NCI-H146 treated with DMSO at 0.1 percent for 48 hours (cell line): ENCODE measurements around the gene SACS.
"Not testable (repeated sequence)": the region's sequence is repeated elsewhere in the genome, so short reads cannot be mapped to it uniquely, and the experiment has no call there.

ENCODE experiments used
- DNase-seq: peaks from one replicate; lab custom pipeline; 2025; ENCODE audit not compliant: unreplicated experiment; lab: John Stamatoyannopoulos, UW

SACS gene

DNA sequence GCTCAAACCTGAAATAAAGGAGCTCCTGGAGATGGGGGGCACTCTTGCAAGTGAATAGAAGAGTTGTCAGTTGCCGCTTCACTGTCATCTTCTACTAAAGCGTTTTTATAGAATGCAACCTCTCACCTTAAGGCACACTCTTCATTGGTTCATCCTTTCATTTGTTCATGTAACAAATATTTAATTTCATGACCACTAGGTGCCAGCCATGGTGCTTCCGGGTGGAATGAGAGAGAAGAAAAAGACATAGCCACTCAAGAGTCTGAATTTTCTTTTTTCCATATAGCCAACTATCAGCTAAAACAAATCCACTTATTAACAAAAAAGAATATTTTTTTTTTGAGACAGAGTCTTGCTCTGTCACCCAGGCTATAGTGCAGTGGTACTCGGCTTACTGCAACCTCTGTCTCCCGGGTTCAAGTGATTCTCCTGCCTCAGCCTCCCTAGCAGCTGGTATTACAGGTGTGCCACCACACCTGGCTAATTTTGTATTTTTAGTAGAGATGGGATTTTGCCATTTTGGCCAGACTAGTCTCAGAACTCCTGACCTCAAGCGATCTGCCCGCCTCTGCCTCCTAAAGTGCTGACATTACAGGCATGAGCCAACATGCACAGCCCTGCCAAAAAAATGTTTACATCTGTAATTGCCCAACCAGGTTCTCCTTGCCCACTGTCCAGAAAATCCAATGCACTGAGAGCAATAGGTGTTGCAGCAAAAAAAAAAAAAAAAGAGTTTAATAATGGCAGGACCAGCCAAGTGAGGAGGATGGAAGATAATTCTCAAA lies 22.1 kb upstream of the SACS start:
- no peak for DNase-seq

DNA sequence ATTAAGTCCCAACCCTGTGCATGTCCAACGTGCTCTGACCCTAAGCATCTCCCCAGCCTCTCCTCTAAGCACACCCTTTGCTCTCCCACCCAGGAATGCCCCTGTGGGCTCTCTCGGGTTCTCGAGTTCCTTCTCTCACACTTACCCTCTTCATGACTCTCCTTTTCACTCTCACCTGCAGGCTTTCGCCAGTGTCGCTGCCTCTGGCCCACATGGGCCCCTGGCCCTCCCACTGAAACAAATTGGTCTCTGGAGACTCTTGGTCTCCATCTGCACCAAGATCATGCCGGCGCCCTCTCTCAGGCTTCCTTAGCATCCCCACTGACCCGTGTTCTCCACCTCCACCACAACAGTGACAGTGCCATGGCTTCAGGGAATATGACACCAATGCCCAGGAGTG lies 19.6 kb upstream of the SACS start:
- DNase-seq: no peak

DNA sequence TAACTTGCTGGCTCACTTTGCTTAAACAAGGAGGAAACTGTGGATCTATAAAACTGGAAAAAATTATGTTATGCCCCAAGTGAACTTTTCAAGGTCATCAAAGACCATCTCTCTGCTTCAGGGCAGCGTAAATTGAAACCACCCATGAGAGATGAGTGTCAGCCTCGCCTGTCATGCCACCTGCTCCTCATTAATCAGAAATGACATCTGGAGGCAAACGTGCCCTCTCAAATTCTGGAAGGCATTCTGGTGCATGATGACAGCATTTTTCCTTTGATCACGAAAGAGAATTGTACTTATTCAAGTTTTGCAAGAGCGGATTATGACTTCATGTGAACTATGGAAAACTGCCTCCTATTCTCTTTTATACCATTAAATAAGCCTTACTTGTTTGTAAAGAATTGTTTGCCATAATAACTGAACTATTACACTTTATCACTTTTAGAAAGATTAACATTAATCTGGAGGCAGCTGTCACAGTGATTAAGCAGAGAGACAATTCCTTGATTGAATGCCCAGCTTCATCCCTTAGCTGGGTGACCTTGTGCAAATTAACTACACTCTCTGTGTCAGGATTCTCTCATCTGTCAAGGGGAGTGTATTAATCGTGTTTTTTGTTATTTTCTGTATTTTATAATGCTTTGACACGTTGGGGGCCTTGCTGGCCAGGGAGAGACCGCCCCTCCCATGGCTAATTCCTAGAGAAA lies 17.0 kb upstream of the SACS start:
- DNase-seq: no peak

DNA sequence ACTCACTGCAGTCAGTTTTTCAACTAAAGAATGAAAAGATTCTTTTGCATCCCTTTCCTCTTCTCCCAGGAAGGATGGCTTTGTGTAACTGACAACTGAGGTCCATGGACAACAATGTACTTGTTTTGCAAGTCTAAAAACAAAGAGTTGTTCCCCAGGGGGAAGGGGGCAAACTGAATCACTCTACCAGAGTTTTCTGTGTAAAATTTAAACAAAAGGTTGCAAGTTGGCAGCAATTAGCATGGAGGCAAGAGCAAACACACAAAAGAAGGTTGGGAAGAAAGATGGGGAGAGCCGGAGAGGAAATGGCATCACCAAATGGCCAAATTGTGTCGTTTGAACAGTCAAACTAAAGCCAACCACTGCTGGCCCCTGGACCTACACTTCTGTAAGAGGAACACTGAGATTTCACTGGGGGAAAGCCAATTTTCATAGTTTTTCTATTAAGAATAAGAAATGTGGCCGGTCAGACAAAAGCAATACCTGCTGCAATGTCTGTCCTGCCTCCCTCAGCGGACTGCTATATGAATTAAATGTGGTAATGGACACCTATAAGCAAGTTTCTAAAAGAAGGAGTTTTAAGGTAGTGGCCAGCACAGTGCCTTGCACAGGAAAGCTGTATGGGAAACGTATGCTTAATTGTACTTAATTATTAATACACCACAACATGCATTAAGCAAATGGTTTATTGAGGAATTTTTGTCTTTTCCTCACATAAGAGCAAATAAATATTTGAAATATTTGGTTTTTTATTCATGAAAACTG lies 16.1 kb upstream of the SACS start:
- DNase-seq: no peak

DNA sequence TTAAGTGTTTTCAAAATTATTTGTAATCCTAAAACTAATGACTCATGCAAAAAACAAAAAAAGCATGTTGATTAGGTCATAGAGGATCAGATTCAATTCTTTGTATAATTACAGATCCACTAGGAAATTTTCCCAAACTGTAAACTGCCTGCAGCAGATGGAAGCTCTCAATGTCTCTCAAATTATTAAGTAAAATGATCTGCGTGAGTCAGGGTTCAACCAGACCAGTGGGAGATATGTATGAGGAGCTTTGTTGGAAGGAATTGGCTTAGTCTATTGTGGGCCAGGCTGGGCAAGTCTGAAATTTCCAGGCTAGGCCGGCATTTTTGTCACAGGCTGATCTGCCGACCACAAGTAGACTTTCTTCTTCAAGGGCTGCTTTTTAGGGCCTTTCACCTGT lies 14.4 kb upstream of the SACS start:
- DNase-seq: no peak

DNA sequence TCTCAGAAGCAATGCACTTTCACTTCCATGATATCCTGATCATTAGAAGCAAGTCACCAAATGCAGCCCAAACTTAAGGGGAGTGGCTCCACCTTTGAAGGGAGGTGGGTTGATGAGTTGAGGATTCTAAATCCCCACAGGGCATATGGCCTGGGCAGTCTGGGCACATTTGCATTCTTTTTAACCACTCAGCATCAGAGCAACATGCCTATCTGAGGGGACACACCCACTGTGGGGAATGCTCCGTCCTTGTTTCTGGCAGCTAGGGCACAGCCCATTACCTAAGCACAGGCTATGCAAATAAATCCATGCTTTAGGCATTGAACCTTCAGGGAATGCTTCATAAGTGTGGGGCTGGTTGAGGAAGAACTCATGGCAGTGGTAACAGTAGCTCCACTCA lies 12.3 kb upstream of the SACS start:
- DNase-seq: no peak

DNA sequence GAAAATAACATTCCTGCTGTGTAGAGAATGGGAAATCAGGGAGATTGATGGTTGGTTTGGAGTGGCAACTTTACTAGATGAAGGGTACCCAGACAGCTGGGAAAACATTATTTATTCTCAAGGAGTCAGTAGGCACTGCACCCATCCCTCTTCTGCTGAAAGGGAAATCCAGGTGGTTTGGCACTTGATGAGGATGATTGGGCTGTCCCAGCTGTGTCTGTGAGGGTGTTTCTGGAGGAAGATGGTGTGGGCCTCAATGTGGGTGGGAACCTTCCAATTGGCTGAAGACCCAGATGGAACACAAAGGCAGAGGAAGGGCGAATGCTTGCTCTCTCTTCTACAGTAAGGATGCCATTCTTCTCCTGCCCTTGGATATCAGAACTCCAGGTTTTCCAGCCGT lies 10.4 kb upstream of the SACS start:
- DNase-seq: no peak

DNA sequence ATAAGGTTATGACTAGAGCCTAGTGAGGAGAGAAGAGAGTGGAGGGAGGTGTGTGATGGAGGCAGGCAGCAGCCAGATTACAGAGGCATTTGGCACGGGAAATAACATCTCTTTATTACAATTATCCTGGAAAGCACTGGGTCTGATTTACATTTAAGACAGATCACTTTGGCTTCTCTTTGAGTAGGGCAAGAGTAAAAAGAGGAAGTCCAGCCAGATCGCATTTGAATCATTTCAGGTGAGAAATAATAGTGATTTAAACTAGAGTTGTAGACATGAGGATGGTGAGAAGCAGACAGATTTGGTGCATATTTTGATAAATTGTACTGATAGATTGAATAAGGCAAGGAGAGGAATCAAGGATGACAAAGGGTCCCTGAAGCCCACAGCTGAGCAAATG lies 9.6 kb upstream of the SACS start:
- no peak for DNase-seq

DNA sequence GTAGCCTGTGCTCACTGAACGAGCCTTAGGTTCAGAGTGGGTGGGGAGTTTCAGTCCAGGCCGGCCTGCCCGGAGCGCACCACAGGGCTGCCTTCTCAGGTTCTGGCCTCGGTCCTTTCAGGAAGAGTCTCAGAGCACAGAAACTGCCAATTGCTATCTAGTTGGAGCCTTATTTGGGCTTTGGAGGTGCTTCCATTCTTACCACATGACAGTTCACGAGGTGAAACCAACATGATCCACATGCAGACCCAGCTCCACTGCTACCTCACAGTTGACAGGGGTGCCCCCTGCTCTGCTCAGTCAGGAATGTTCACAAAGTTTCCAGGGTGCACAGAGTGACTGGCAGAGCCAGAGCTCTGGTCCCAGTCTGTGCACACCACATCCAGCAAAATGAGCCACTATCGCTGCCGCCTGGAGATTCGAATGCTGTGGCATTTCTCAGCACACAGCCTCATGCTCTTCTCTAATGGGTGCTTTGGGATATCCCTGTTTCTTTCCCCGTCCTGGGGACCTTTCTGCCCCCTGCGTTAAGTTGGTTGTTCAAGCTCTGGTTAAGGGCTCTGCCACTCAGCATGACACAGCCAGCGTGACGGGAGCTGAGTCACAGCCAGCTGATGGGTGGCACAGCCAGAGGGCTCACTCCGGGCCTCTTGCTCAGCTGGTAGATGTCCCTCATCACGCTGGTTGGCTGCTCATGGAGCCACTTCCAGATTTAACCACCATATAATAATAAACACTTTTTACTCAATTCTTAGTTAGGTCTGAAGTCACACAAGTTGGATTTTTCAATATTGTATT lies 7.5 kb upstream of the SACS start:
- DNase-seq: no peak

DNA sequence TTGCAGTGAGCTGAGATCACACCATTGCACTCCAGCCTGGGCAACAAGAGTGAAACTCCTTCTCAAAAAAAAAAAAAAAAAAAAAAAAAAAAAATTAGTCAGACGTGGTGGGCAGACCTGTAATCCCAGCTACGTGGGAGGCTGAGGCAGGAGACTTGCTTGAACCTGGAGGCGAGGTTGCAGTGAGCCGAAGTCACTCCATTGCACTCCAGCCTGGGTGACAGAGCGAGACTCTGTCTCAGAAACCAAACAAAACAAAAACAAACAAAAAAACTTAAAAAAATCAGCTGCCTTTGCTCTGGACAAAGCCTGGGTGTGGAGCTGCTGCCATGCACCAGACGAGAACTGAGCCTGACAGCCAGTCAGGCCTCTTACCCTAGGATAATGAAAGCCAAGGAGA lies 6.8 kb upstream of the SACS start:
- DNase-seq: not testable (repeated sequence)

DNA sequence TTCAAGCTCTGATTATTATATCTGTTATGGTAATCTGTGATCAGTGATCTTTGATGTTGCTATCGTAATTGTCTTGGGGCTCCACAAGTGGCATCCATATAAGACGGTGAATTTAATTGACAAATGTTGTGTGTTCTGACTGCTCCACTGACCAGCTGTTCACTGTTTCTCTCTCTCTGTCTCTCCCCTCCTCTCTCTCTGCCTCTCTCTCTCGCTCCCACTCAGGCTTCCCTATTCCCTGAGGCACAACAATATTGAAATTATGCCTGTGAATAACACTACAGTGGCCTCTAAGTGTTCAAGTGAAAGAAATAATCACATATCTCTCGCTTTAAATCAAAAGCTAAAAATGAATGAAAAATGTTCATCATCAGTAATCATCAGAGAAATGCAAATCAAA lies 4.4 kb upstream of the SACS start:
- DNase-seq: no peak

DNA sequence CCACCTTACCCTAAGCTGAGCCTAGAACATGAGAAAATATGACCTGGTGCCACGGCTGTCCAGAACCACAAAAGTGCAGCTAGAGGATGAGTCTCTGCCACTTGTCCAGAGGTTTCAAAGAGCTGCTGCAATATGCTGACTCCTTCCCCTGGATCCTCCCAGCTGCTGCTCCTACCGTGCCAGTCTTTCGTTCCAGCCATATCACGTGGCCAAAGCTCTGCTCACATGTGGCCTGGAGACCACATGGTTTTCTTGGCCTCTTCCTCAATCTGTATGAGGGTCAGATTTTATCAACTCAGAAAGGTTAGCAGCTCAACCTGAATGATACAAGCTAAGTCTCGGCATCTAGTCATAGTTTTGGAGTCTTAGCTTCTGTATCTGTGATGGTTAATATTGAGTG lies 3.2 kb upstream of the SACS start:
- no peak for DNase-seq

DNA sequence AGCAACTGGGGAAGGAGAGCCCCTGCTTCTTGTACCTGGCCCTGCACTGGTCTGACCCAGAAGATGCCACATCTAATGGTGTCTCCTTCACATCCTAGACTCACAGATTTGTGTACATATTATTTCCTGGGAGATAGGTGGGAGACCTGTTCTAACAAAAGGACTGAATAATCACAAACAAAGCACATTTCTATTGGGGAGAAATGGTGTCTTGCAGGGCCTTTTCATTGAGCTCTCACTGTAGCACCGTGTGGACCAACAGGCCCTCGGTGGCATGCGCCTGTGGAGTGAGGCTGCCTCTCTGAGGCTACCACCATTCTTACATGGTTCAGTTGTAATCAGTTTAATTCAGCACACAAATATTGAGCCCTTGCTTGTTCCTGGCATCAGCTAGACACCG lies 989 bp upstream of the SACS start:
- DNase-seq: no peak

DNA sequence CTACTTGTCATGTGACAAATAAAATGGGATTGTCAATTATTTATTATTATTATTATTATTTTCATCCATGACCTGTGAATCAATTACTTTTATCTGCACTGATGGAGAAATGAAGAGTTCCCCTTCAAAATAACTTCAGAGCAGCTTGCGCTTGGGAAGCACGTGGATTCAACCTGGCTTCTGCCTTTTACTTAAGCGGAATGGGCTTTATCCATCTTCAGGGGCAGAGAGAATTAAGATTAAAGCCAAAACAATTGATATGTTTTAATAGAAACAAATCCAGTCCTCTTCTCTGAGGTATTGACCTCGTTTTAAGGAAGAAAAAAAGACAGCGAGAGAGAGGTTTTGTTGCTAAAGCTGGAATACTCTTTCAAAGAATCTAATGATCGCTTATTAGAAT lies 876 bp downstream of the SACS start:
- DNase-seq: no peak

DNA sequence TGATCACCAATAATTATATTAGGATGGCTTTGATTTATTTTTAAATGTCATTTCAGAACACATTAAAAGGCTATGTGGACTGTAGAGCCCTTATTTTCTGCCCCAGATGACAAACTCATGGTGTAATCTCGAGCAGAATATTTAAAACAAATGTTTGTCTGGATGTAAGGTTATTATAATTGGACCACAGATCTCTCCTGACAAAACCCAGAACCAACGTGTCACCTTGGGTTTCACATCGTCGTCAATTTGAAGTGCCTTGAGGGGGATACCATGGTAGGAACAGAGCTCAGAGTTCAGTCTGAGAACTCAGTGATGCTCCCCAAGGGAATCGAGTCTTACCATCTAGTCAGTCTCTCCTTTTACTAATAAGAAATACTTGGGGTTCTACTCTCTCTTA lies 2.8 kb downstream of the SACS start:
- DNase-seq: no peak

DNA sequence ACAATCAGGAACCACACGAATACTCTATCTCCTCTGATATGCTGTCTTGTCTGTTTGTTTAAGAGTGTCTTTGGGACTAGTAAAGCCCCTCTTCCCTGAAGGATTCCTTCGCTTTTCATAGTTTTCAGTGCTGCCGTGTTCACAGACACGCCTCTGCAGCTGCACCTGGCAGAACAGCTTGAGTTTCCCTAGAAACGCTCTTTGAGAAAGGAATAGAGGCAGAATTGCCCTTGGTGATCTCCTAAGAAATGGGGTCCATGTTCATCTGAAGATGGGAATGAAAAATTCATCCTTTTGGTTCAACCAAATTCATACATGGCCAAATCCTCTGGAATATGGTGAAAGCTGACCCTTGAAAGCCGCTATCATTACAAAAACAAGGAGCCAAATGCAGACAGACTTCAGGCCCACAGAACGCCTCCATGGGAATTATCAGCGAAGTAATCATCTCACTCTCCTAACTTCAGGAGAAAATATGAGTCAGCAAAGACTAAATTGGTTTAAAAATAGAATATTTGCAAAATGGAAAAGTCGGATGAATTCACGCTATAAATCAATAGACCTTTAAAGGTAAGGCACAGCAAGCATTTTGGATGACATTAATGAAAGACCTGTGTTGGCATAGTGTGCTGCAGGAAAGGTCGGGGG lies 5.5 kb downstream of the SACS start:
- no peak for DNase-seq

DNA sequence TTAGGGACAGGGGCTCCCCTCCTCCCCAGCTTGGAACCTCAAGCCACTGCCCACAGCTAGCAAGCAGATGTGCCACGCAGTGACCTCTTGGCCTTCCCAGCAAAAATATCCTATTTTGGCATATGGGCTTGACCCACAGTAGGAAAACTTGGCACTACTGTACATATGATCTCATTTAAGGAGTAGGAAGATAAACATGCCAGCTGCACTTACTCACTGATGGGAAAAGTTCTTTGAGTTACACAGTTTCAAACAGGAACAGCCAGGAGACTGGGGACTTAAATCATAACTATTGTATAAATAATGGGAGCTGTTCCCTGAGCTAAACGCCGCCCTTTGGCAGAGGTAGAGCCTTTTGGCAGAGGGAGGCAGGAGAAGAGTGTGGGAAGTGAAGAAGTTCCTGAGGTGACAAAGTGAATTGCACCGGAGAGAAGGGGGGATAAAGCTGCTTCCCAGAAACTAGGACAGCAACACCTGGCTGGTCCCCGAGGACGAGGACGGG lies 6.1 kb downstream of the SACS start:
- DNase-seq: no peak

DNA sequence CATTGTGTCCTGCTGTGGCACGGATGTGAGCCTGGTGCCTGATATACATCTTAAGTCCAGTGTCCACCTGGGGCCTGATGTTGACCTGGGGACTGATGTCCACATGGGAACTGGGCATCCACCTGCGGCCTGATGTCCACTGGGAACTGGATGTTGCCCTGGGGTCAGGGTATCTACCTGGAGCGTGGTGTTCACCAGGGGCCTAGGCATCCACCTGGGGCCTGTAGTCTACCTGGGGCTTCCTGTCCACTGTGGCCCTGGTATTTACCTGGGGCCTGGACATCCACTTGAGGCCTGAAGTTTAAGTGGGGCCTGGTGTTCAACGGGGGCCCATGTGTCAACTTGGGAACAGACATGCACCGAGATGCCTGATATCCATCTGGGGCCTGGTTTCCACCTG lies 11.9 kb downstream of the SACS start:
- no peak for DNase-seq

DNA sequence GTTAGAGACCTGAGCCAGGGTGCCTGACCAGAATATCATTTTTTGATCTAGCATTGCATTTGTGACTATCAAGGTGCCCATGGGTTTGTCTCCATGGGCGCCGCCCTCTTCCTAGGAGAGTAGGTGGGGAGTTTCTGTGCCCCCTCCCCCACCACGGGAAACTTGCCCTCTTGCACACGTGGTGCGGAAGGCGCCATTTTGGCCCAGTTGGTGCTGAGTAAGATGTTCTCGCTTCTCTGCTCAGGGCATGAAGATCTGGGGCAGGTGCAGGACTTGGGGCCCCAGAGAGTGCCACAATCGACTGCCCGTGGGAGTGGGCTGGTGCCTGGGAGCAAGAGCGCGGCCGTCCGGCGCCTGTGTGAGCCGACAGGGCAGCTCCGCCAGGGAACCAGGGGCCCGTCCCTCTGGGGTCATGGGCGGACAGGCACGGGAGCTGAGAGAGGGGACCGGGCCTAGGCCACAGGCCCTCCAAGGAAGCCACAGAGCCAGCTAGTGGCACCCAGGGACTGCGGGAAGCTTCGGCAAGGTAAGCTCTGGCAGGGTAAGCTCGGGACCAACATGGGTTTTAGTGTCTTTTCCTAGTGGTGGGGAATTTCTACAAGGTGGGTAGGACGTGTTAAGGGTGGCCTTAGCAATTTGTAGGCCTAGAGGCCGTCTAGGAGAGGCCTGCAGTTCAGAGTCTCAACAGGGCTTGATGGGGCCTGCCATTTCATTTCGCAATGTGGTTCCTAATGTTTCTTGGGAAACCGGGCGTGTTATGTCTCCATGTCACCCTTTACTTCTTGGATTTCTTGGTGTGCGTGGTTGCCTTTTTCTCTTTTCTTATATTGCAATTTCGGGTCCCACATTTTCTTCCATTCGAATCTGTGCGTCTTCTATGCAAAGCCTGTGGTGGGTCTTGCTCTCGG lies 14.5 kb downstream of the SACS start:
- DNase-seq: no peak

DNA sequence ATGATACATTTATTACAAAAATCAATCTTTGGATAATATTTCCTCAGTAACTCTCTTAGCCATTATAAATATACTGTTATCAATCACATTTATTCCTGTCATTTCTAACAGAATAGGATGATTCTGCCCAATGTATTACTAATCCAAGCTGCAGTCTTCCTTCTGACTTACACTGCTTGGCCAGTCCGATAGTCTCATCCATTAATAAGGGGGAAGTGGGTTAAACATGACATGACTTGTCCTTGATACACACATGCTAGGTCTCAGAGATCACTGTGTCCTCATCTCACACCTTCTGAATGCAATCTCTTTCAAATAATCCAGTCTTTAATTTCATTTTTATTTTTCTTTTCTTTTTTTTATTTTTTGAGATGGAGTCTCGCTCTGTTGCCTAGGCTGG lies 18.8 kb downstream of the SACS start:
- no peak for DNase-seq
